Esophagus muscularis mucosa (tissue), 3 donors: ENCODE results near the gene RPUSD1.

Experiments
- POLR2A ChIP-seq: fragments of 450-650 bp; IDR thresholded peaks from one replicate; pipeline ENCODE4 v1.6.1; 2017; ENCODE audit warnings: antibody characterized with exemption, moderate library complexity, mild to moderate bottlenecking, low read depth
- POLR2AphosphoS5 ChIP-seq, 2 donors: sonication (generic); formaldehyde crosslinking; IDR thresholded peaks; one replicate each; pipeline ENCODE4 v1.6.1; 2017; ENCODE audit warnings: antibody characterized with exemption in 2 of 2
- TF ChIP-seq, protein P1 (sequence below), 3 experiments: fragments of 200-600 bp in 2 of 3; fragments of 450-650 bp in 1 of 3; sonication (generic) in 2 of 3; IDR thresholded peaks; one replicate each; pipeline ENCODE4 v1.5.1; 2017 to 2019; ENCODE audit warnings: antibody characterized with exemption in 3 of 3, mild to moderate bottlenecking in 2 of 3, moderate library complexity in 1 of 3

DNA sequence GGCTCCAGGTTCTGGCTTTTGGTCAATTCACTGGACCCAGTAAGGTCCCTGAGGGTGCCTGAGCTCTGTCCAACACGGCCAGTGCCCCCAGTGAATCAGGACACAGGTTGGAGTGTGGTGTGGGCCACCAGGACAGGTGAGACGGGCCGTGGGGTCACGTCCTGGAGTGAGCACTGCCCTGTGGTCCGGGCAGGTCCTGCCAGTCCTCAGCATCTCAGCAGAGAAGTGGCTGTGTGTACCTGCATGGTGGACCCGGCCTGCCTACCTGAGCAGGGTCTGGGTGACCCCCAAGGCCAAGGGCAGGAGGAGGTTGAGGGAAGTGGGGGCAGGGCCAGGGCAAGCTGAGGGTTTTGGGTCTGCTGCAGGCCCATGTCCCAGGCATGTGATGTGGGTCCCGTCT is 14.3 kb upstream of the RPUSD1 start:
- TF ChIP-seq POLR2A (no peak), POLR2AphosphoS5 (IDR thresholded peaks at IDR 0.05) (no peak)
- TF ChIP-seq, protein P1, sequence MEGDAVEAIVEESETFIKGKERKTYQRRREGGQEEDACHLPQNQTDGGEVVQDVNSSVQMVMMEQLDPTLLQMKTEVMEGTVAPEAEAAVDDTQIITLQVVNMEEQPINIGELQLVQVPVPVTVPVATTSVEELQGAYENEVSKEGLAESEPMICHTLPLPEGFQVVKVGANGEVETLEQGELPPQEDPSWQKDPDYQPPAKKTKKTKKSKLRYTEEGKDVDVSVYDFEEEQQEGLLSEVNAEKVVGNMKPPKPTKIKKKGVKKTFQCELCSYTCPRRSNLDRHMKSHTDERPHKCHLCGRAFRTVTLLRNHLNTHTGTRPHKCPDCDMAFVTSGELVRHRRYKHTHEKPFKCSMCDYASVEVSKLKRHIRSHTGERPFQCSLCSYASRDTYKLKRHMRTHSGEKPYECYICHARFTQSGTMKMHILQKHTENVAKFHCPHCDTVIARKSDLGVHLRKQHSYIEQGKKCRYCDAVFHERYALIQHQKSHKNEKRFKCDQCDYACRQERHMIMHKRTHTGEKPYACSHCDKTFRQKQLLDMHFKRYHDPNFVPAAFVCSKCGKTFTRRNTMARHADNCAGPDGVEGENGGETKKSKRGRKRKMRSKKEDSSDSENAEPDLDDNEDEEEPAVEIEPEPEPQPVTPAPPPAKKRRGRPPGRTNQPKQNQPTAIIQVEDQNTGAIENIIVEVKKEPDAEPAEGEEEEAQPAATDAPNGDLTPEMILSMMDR (IDR thresholded peaks at IDR 0.05) = no peak
